ENCODE results near the gene MAP3K20.

GRCh38 chr2:173280853-173281252, 205.2 kb downstream of the MAP3K20 start:
- no peak for TF ChIP-seq POLR2A (IDR thresholded peaks at IDR 0.05; ENCODE audit: control extremely low read depth in 1 of 2, low read depth in 2 of 2, low read length in 2 of 2)
- no peak for TF ChIP-seq CREB1 (IDR thresholded peaks at IDR 0.05)
- TF ChIP-seq CTBP2 (IDR thresholded peaks at IDR 0.05; ENCODE audit: borderline replicate concordance, insufficient read depth, insufficient read length, low read length), result no peak
- TF ChIP-seq SP1 (IDR thresholded peaks at IDR 0.05; ENCODE audit: low read depth, low read length), result no peak
- no peak for TF ChIP-seq CTCF (IDR thresholded peaks at IDR 0.05; ENCODE audit: control extremely low read depth in 1 of 3, insufficient read depth in 1 of 3, low read depth in 1 of 3, low read length in 3 of 3)
- TF ChIP-seq HDAC2 (IDR thresholded peaks at IDR 0.05; ENCODE audit: borderline replicate concordance in 1 of 2, low read depth in 2 of 2, low read length in 2 of 2), result no peak
- TF ChIP-seq RNF2 (IDR thresholded peaks at IDR 0.05; ENCODE audit: borderline replicate concordance, low read depth, low read length, missing control alignments, poor library complexity, severe bottlenecking), result no peak

Data from H1 (cell line).